Natural killer cell treated with Interleukin-12 subunit alpha and Interleukin-12 subunit beta and Interleukin-15 and Interleukin-18, amount 100 ng/mL, for 72 hours (primary cell): ENCODE data around the gene PLA2G4F. TPM values are rescaled to one million over a fixed set of nuclear protein-coding genes. Genes with fewer than 3 reads are reported as not detected.

Experiments
- ATAC-seq, 2 donors: fragments of 150-1000 bp; cut with Tn5 transposase in 1 of 2; sonication (Bioruptor Pico), chemical (Tn5 transposase) in 1 of 2; 2 replicates each; pipeline ENCODE4 v1.10.0; 2021
- DNase-seq: peaks from one replicate; pipeline ENCODE4 v3.0.0; 2022; ENCODE audit warnings: low spot score
- H3K27ac Mint-ChIP-seq, 2 donors: 1 replicate in 1 of 2; 2 replicates in 1 of 2; pipeline ENCODE4 v1.8.0; 2022; ENCODE audit warnings: mixed read lengths in 2 of 2, mild to moderate bottlenecking in 1 of 2, moderate library complexity in 1 of 2
- H3K27me3 Mint-ChIP-seq, 2 donors: 1 replicate in 1 of 2; 2 replicates in 1 of 2; pipeline ENCODE4 v1.8.0; 2022; ENCODE audit warnings: mixed read lengths in 2 of 2
- H3K36me3 Mint-ChIP-seq: one replicate; pipeline ENCODE4 v1.8.0; 2022; ENCODE audit warnings: mixed read lengths
- H3K4me1 Mint-ChIP-seq, 2 donors: 1 replicate in 1 of 2; 2 replicates in 1 of 2; pipeline ENCODE4 v1.8.0; 2022; ENCODE audit warnings: low read depth in 2 of 2, mixed read lengths in 2 of 2, mild to moderate bottlenecking in 1 of 2
- H3K4me3 Mint-ChIP-seq: one replicate; pipeline ENCODE4 v1.8.0; 2022; ENCODE audit warnings: mixed read lengths
- H3K9me3 Mint-ChIP-seq: 2 replicates; pipeline ENCODE4 v1.8.0; 2022; ENCODE audit warnings: mixed read lengths
- total RNA-seq, 2 donors: library from RNA; stranded (reverse); gene quantifications; one replicate each; pipeline ENCODE4 v1.2.3, GENCODE V29; 2022

PLA2G4F gene
- total RNA-seq, 2 donors from 2014 or later, result not detected

DNA sequence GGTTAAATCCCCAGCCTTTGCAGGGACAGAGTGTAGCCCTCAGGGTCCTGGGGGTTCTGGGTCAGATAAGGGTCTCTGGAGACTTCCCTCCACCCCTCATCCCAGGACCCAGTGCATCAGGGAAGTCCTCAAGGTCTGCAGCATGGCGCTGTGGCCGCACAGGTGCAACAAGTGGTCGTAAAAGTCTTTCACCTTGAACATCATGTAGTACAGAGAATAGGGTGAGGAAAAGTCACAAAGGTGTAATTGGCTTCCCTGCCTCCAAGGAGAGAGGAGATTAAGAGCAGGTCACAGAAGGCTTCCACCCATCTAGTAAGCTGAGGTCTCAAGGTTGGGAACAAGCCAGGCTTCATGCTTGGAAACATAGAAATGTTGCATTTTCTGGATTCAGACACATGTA, 32.9 kb downstream of the PLA2G4F start:
- H3K36me3 Mint-ChIP-seq, result no peaks in the 10 kb centered on the region
- no peak for DNase-seq
- H3K9me3 Mint-ChIP-seq, result no peaks in the 10 kb centered on the region
- H3K27ac Mint-ChIP-seq, result no peak overlapping the region
- peaks cover 15 to 21% of the 10 kb centered on the region in 2 donors for H3K27me3 Mint-ChIP-seq
- peaks cover 2 to 6% of the 10 kb centered on the region in 2 donors for H3K4me1 Mint-ChIP-seq
- no peak overlapping the region for H3K4me3 Mint-ChIP-seq
- ATAC-seq, result no peak

DNA sequence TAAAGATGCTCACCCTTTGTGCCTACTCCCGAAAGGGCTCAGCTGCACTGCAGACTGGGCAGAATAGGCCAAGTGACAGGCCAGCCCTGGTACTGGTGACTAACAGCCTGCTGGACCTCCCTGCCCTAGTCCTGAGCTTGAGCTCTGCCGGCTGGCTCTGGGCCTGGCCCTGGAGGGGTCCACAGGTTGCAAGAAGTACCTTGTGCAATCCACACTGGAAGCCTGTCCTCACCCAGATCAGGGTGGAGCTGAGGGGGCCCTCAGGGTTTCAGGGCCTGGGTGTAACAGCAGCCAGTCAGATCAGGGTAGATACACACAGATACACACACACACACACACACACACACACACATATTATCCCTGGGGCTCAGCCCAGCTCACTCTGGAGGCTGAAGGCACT, 34.8 kb downstream of the PLA2G4F start:
- H3K4me1 Mint-ChIP-seq, result peaks cover 2 to 6% of the 10 kb centered on the region in 2 donors
- DNase-seq (no peak), ATAC-seq (peak; percentile 13 to 54)
- H3K9me3 Mint-ChIP-seq, result no peaks in the 10 kb centered on the region
- no peak overlapping the region for H3K4me3 Mint-ChIP-seq
- H3K36me3 Mint-ChIP-seq, result no peaks in the 10 kb centered on the region
- peaks cover 14 to 16% of the 10 kb centered on the region in 2 donors for H3K27me3 Mint-ChIP-seq
- no peak overlapping the region for H3K27ac Mint-ChIP-seq

GRCh38 chr15:42121021-42121420, 35.4 kb downstream of the PLA2G4F start:
- ATAC-seq (peak; percentile 78 to 79), DNase-seq (no peak)
- Mint-ChIP-seq H3K4me1 (peaks cover 2 to 6% of the 10 kb centered on the region in 2 donors), H3K27ac (no peak overlapping the region), H3K27me3 (peaks cover 14 to 20% of the 10 kb centered on the region in 2 donors), H3K36me3 (no peaks in the 10 kb centered on the region), H3K9me3 (no peaks in the 10 kb centered on the region), H3K4me3 (no peak overlapping the region)

DNA sequence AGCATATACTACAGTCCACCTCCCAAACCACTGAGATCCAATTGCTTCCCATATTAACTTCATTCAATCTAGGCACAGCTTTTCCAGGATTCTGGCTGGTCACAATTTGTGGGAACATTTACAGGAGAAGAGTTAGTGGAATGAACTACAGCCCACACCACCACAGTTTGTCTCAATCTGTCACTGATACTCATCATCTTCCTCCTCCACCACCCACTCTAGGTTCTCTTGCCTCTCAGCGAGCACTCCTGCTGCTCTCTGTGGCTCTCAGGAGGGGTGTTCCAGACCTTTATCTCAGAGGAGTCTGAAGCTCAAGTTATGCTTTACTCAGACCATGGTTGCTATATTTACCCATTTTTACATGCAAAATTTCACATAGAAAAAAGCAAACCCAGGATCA, 36.2 kb downstream of the PLA2G4F start:
- no peak overlapping the region for H3K4me3 Mint-ChIP-seq
- DNase-seq (no peak), ATAC-seq (no peak)
- H3K27me3 Mint-ChIP-seq, result peaks cover 9 to 19% of the 10 kb centered on the region in 2 donors
- H3K9me3 Mint-ChIP-seq, result no peaks in the 10 kb centered on the region
- H3K27ac Mint-ChIP-seq, result no peak overlapping the region
- peaks cover 2 to 6% of the 10 kb centered on the region in 2 donors for H3K4me1 Mint-ChIP-seq
- no peaks in the 10 kb centered on the region for H3K36me3 Mint-ChIP-seq

DNA sequence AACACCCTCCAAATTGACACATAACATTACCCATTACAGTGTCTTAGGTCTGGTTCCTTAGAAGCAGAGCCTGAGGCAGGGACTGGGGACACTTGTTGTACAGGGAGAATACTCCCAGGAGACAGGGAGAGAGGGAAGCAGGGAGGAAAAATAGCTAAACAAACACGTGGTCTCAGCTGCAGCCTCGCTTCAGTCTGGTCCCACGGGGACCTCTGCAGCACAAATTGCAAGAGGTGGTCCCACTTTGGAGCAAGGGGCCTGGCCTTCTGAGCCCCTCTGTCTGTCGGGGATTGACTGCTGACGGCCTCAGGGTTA, 37.0 kb downstream of the PLA2G4F start:
- H3K27ac Mint-ChIP-seq, result no peak overlapping the region
- DNase-seq (no peak), ATAC-seq (no peak)
- peaks cover 2 to 6% of the 10 kb centered on the region in 2 donors for H3K4me1 Mint-ChIP-seq
- H3K36me3 Mint-ChIP-seq, result no peaks in the 10 kb centered on the region
- H3K9me3 Mint-ChIP-seq, result no peaks in the 10 kb centered on the region
- peaks cover 2 to 16% of the 10 kb centered on the region in 2 donors for H3K27me3 Mint-ChIP-seq
- no peak overlapping the region for H3K4me3 Mint-ChIP-seq

- Mint-ChIP-seq H3K27ac (no peak overlapping the region), H3K36me3 (no peaks in the 10 kb centered on the region), H3K4me3 (no peak overlapping the region), H3K4me1 (peaks cover 2 to 6% of the 10 kb centered on the region in 2 donors), H3K9me3 (no peaks in the 10 kb centered on the region), H3K27me3 (peaks cover under 1 to 18% of the 10 kb centered on the region in 2 donors)
- DNase-seq (no peak), ATAC-seq (no peak)
Measured at GRCh38 chr15:42118650-42119445, 37.6 kb downstream of the PLA2G4F start.

- H3K27me3 Mint-ChIP-seq, result peaks cover 35 to 50% of the 10 kb centered on the region in 2 donors
Measured at GRCh38 chr15:42111924-42112323, 44.5 kb downstream of the PLA2G4F start.

GRCh38 chr15:42110367-42110766, 46.1 kb downstream of the PLA2G4F start:
- H3K27ac Mint-ChIP-seq, result no peak overlapping the region
- H3K4me3 Mint-ChIP-seq, result no peak overlapping the region
- no peaks in the 10 kb centered on the region for H3K9me3 Mint-ChIP-seq
- no peak for DNase-seq
- no peaks in the 10 kb centered on the region for H3K4me1 Mint-ChIP-seq
- no peak for ATAC-seq
- H3K36me3 Mint-ChIP-seq, result no peaks in the 10 kb centered on the region
- H3K27me3 Mint-ChIP-seq, result peaks cover 30 to 50% of the 10 kb centered on the region in 2 donors

More at GRCh38 chr15:42111924-42112323, 44.5 kb downstream of the PLA2G4F start:
- H3K4me3 Mint-ChIP-seq, result no peak overlapping the region
- DNase-seq, result no peak
- H3K4me1 Mint-ChIP-seq, result no peaks in the 10 kb centered on the region
- H3K36me3 Mint-ChIP-seq, result no peaks in the 10 kb centered on the region
- no peaks in the 10 kb centered on the region for H3K9me3 Mint-ChIP-seq
- no peak for ATAC-seq
- H3K27ac Mint-ChIP-seq, result no peak overlapping the region

DNA sequence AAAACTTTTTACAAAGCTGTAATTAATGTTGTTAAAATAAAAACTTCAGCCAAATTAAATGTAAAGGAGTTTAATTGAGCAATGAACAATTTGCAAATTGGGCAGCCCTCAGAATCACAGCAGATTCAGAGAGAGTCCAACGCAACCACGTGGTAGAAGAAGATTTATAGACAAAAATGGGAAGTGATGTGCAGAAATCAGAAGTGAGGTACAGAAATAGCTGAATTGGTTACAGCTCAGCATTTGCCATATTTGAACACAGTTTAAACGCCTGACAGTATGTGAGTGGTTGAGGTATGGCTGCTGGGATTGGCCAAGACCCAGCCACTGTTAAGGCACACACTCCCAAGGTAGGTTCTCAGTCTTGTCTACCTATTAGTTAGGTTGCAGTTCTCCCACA, 47.6 kb downstream of the PLA2G4F start:
- no peak for ATAC-seq
- Mint-ChIP-seq H3K27ac (no peak overlapping the region), H3K36me3 (no peaks in the 10 kb centered on the region), H3K4me1 (no peaks in the 10 kb centered on the region), H3K4me3 (no peak overlapping the region), H3K9me3 (no peaks in the 10 kb centered on the region), H3K27me3 (peaks cover 26 to 49% of the 10 kb centered on the region in 2 donors)
- DNase-seq, result no peak

DNA sequence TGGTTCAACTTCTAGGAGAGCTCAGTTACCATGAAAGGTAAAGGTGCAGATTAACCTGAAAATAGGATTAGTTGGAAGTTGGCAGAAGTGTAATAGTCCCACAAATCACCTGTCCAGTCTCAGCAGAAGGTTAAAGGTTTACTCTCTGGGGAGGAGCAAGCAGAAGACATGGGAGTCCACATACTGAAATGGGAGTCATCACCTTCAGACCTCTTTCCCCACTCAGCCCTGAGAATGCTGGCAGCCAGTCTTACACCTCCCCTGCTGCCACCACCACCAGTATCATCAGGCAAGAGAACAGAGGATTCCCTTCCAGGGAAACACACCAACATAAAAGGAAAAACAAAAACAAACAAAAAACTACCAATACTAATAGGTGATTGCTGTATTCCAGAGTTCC, 48.2 kb downstream of the PLA2G4F start:
- Mint-ChIP-seq H3K27me3 (peaks cover 22 to 43% of the 10 kb centered on the region in 2 donors), H3K9me3 (no peaks in the 10 kb centered on the region), H3K4me3 (no peak overlapping the region), H3K27ac (no peak overlapping the region), H3K36me3 (no peaks in the 10 kb centered on the region), H3K4me1 (no peaks in the 10 kb centered on the region)
- no peak for DNase-seq
- ATAC-seq, result no peak

DNA sequence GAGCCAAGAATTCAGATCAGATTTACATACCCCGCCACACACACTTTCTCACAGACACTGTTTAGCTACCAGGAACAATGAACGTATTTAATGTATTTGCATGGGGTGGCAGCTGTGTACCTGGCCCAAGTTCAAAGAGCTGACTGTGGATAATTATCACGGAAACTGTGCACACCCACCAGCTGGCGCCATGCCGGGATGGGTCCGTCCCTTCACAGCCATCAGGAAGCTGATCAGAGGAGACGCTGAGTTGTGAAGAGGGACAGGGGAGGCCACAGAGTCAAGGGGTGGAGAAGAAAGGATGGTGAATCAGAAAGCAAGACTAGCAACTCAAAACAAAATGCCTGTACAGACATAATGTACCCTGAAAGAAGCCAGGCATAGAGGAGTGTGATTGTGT, 49.0 kb downstream of the PLA2G4F start:
- H3K9me3 Mint-ChIP-seq, result no peaks in the 10 kb centered on the region
- peaks cover 22 to 39% of the 10 kb centered on the region in 2 donors for H3K27me3 Mint-ChIP-seq
- ATAC-seq, result peak in 1 of 2 donors; percentile 27
- no peak overlapping the region for H3K4me3 Mint-ChIP-seq
- H3K27ac Mint-ChIP-seq, result no peak overlapping the region
- DNase-seq, result no peak
- no peaks in the 10 kb centered on the region for H3K36me3 Mint-ChIP-seq
- H3K4me1 Mint-ChIP-seq, result no peaks in the 10 kb centered on the region

DNA sequence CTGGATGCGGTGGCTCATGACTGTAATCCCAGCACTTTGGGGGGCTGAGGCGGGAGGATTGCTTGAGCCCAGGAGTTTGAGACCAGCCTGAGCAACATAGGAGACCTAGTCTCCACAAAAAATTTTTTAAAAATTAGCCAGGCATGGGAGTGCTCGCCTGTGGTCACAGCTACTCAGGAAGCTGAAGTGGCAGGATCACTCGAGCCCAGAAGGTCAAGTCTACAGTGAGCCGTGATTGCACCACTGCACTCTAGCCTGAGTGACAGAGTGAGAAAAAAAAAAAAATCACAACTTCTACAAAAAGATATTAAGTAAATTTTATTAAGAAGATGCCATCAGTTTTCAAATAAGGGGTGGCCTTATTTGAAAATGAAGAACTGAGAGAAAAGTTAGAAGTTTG, 50.1 kb downstream of the PLA2G4F start:
- peaks cover 21 to 35% of the 10 kb centered on the region in 2 donors for H3K27me3 Mint-ChIP-seq
- no peak for ATAC-seq

GRCh38 chr15:42104095-42104891, 52.1 kb downstream of the PLA2G4F start:
- no peaks in the 10 kb centered on the region for H3K9me3 Mint-ChIP-seq
- H3K36me3 Mint-ChIP-seq, result no peaks in the 10 kb centered on the region
- no peak overlapping the region for H3K27ac Mint-ChIP-seq
- no peak for DNase-seq
- H3K4me3 Mint-ChIP-seq, result no peak overlapping the region
- H3K27me3 Mint-ChIP-seq, result peaks cover 11 to 20% of the 10 kb centered on the region in 2 donors
- ATAC-seq, result no peak
- no peaks in the 10 kb centered on the region for H3K4me1 Mint-ChIP-seq

More for the DNA sequence above, 50.1 kb downstream of the PLA2G4F start:
- no peak overlapping the region for H3K27ac Mint-ChIP-seq
- no peaks in the 10 kb centered on the region for H3K36me3 Mint-ChIP-seq
- H3K4me1 Mint-ChIP-seq, result no peaks in the 10 kb centered on the region
- no peak overlapping the region for H3K4me3 Mint-ChIP-seq
- DNase-seq, result no peak
- H3K9me3 Mint-ChIP-seq, result no peaks in the 10 kb centered on the region

GRCh38 chr15:42102646-42103235, 53.7 kb downstream of the PLA2G4F start:
- Mint-ChIP-seq H3K9me3 (no peaks in the 10 kb centered on the region), H3K27me3 (peaks cover 6 to 13% of the 10 kb centered on the region in 2 donors), H3K4me1 (no peaks in the 10 kb centered on the region), H3K36me3 (no peaks in the 10 kb centered on the region), H3K27ac (no peak overlapping the region), H3K4me3 (no peak overlapping the region)
- DNase-seq (no peak), ATAC-seq (peak in 1 of 2 donors; percentile 32)
